Measurements from ENCODE around the gene ECE2. TPM values are rescaled to one million over a fixed set of nuclear protein-coding genes. Genes with fewer than 3 reads are reported as not detected.

ECE2 gene
- total RNA-seq, 1 donor: not detected

DNA sequence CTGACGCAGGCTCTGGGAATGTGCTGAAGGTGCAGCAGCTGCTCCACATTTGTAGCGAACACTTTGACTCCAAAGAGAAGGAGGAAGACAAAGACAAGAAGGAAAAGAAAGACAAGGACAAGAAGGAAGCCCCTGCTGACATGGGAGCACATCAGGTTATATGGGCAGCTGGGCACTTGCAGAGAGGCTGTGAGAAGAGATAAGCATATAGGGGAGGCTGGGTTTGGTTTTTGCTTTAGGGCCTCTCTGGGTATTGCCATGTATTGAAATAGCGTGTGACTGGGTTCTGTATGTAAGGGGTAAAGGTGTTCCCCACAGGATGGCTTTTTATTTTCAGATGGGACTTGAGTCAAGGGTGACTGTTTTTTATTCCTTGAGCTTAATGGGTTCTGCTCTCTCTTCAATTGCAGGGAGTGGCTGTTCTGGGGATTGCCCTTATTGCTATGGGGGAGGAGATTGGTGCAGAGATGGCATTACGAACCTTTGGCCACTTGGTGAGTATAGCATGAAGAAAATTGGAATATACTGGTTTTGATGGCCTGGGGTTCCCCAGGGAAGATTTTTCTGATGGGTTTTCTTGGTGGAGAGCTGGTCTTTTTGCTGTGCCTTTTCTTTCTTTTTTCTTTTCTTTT lies 30.6 kb downstream of the ECE2 start:
- DNase-seq (ENCODE audit: low read depth in 2 of 3, low spot score in 2 of 3): no peak

DNA sequence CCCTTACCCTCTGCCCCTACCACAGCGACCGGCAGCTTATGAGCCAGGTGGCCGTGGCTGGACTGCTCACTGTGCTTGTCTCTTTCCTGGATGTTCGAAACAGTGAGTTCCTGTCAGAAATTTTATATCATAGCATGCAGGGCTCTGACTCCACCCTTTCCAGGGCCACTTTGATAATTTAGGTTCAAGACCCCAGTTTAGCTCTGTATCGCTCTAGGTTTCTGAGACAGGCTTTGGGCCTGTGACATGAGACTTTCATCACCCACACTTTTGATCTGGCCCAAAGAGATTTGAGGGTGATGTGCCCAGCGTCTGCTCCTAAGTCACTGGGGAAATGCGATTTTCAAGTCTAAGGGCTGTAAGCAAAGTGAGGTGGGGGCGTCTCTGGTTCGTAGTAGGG lies 32.1 kb downstream of the ECE2 start:
- DNase-seq (ENCODE audit: low read depth in 2 of 3, low spot score in 2 of 3): no peak

DNA sequence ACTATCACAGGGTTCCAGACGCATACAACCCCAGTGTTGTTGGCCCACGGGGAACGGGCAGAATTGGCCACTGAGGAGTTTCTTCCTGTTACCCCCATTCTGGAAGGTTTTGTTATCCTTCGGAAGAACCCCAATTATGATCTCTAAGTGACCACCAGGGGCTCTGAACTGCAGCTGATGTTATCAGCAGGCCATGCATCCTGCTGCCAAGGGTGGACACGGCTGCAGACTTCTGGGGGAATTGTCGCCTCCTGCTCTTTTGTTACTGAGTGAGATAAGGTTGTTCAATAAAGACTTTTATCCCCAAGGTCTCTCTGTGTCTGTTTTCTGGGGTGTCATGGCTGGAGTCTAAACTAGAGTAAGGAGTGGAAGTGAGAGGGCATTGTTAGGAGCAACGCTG lies 32.9 kb downstream of the ECE2 start:
- DNase-seq (ENCODE audit: low read depth in 2 of 3, low spot score in 2 of 3): no peak

DNA sequence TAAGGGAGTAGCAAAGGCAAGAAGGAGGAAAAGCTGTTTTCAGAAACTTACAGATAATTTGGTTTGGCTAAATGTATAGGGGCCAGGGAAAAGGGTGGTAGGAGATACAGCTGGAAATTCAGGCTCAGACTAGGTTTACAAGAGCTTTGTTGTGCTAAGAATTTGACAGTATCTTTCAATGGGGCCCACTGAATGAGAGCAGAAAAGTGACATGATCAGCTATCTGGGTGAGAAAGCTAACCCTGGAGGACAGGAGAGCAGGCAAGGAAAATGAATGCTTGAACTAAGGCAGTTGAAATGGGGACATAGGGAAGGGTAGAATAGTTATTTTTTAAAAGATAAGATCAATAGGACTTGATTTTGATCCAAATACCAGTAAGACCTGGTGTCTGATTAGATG lies 35.8 kb downstream of the ECE2 start:
- no peak for DNase-seq (ENCODE audit: low read depth in 2 of 3, low spot score in 2 of 3)

DNA sequence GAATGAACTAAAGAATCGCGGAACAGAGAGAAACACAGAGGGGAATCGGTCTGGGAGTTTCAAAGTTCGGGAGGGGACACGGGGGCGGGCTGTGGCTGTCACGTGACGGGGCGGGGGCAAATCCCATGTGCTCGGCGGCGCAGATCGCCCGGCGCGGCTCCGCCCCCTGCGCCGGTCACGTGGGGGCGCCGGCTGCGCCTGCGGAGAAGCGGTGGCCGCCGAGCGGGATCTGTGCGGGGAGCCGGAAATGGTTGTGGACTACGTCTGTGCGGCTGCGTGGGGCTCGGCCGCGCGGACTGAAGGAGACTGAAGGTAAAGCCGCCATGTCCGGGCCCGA lies 38.5 kb downstream of the ECE2 start, which contains the start of gene EIF4G1:
EIF4G1 (plus strand) TSS at position 244 of the 337 bp plus-strand sequence. CDS start 1,191 bp downstream, outside the sequence.
- peak; percentile 86 to 95 (median 93) for DNase-seq (ENCODE audit: low read depth in 2 of 3, low spot score in 2 of 3)

DNA sequence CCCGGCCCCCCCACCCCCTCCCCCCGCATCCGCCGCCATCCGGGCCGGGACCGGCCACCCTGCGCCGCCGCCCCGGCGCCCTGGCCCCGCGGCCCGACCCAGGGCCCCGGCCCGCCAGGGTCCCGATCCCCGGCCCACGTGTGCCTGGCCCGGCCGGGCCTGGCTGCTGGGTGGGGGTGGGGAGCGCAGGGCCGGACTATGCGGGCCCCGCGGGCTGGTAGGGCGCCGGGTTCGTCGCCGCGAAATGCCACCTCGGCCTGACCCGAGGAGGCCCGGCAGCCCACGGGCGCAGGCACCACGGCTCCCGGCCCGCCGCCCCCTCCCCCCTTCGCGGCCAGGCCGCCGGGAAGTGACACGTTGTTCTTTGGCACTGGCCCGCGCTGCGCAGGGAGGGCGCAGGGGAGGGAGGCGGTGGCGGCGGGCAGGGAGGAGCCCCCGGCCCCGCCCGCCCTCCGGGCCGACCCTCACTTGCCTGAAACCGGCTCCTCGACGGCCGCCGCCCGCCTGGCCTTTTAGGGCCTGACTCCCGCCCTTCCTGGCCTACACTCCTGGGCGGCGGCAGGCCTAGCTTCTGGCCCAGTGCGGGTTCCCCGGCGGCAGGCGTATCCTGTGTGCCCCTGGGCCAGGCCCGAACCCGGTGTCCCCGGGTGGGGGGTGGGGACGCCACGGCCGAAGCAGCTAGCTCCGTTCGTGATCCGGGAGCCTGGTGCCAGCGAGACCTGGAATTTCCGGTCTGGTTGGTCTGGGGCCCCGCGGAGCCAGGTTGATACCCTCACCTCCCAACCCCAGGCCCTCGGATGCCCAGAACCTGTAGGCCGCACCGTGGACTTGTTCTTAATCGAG lies 39.1 kb downstream of the ECE2 start:
- peak; percentile 49 to 90 (median 84) for DNase-seq (ENCODE audit: low read depth in 2 of 3, low spot score in 2 of 3)

DNA sequence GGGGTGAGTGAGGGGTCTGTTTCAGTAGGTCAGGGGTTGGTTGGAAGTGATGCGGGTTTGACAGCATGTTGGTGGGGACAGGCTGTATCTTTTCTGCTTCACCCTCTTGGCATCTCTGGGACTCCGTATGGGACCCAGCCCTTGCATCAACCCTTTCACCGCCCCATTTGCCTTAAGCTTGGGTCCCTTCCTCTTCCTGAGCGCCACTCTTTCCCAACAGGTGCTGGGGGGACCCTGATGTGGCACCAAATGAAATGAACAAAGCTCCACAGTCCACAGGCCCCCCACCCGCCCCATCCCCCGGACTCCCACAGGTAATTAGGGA lies 39.7 kb downstream of the ECE2 start:
- DNase-seq (ENCODE audit: low read depth in 2 of 3, low spot score in 2 of 3): no peak

DNA sequence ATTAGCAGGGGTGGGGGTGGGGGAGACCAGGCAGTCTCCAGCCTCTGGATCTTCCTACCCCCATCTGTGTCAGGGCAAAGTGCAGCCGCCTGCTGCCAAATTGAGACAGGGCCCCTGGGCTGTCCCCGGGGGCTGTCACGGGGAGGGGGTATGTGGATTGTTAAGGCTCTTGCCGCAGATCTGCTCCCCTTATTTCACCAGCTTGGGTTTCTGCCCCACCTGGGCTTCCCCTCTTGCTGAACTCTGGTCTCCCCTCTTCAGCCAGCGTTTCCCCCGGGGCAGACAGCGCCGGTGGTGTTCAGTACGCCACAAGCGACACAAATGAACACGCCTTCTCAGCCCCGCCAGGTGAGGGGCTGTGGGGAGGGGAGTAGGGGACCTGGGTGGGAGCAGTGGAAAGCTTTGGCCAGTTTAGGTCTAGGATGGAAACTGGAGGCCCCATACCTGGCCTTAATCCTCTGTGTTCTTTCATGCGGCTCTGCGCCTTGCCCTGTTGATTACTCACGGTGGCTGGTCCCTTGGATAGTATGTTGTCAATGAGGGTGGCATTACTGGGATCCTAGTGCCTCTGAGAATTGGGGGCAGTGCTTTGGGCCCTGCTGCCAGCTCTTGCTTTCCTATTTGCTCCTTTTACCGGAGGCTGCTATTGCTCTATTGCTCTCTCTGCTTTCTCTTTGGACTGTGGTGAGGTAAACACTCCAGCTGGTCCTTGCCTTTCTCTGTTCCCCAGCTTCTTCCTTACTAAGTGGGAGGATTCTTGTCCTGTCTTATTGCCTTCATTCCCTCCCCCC lies 40.2 kb downstream of the ECE2 start:
- DNase-seq (ENCODE audit: low read depth in 2 of 3, low spot score in 2 of 3): no peak

DNA sequence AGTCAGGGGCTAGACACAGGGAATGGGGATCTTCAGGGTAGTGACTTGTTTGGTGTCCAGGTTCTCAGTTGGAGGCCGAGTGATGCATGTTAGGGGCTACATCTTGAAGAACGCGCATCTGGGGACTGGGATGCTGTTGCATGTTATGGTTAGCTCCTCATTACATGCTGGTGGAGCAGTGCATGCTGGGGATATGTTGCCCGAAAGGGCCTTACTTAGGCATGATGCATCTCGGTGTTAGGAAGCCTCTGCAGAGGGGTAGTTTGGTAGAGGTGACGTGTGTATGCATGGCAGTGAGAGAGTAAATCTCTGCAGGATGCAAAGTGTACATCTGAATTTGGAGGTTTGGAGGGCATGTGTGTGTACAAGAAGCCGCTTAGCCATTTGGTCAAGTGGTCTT lies 41.0 kb downstream of the ECE2 start:
- DNase-seq (ENCODE audit: low read depth in 2 of 3, low spot score in 2 of 3): no peak

DNA sequence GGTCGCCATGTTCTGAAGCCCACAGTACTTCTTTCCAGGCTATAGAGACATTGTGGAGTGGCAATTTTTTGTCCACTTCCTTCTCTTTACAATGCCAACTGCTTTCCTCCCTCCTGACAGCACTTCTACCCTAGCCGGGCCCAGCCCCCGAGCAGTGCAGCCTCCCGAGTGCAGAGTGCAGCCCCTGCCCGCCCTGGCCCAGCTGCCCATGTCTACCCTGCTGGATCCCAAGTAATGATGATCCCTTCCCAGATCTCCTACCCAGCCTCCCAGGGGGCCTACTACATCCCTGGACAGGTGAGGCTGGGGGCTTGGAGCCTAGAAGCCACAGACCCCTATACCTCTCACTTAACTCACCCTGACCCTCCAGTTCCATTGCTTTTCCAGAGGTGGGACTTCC lies 41.4 kb downstream of the ECE2 start:
- no peak for DNase-seq (ENCODE audit: low read depth in 2 of 3, low spot score in 2 of 3)

DNA sequence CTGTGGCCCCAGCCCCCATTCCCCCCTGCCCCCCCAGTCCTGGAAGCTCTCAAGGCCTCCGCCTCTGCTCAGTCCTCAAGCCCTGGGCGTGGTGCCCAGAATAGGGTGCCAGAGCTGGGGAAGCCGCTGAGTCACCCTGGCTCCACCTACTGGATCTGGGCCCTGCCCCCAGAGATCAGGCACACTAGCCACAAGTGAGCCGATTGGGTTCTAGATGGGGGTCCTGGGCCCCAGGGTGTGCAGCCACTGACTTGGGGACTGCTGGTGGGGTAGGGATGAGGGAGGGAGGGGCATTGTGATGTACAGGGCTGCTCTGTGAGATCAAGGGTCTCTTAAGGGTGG lies 44.3 kb downstream of the ECE2 start:
- DNase-seq (ENCODE audit: low read depth in 2 of 3, low spot score in 2 of 3): peak in 2 of 3 donors; percentile 83 to 89

DNA sequence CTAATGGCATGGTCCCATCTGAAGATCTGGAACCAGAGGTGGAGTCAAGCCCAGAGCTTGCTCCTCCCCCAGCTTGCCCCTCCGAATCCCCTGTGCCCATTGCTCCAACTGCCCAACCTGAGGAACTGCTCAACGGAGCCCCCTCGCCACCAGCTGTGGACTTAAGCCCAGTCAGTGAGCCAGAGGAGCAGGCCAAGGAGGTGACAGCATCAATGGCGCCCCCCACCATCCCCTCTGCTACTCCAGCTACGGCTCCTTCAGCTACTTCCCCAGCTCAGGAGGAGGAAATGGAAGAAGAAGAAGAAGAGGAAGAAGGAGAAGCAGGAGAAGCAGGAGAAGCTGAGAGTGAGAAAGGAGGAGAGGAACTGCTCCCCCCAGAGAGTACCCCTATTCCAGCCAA lies 45.8 kb downstream of the ECE2 start:
- no peak for DNase-seq (ENCODE audit: low read depth in 2 of 3, low spot score in 2 of 3)

DNA sequence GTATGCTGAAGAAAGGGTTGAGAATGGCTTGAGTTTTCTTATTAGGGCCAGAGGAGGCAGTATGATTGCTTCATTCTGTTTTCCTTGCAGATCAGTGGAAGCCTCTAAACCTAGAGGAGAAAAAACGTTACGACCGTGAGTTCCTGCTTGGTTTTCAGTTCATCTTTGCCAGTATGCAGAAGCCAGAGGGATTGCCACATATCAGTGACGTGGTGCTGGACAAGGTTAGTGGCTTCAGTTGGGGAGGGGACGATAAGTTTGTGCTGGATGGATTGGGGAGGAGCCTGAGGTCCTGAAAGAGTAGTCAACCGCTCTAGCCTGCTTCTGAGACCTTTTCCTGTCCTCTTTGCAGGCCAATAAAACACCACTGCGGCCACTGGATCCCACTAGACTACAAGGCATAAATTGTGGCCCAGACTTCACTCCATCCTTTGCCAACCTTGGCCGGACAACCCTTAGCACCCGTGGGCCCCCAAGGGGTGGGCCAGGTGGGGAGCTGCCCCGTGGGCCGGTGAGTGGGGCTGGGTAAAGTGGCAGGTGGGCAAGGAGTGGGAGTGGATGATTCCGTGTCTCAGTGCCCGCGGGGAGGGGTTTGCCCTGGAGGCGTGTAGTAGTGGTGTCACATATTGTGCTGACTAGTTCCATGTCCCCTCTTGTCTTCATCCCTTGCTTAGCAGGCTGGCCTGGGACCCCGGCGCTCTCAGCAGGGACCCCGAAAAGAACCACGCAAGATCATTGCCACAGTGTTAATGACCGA lies 47.1 kb downstream of the ECE2 start:
- no peak for DNase-seq (ENCODE audit: low read depth in 2 of 3, low spot score in 2 of 3)

DNA sequence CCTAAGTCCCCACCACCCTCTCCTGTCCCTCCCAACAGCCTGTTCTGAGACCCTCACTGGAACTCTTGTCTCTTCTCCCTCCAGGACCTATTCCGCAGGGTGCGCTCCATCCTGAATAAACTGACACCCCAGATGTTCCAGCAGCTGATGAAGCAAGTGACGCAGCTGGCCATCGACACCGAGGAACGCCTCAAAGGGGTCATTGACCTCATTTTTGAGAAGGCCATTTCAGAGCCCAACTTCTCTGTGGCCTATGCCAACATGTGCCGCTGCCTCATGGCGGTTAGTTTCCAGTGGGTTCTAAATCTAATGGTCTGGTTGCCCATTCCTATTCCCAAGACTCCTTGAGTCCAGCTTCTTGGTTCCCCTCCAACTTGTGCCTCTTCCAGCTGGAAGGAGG lies 47.9 kb downstream of the ECE2 start:
- DNase-seq (ENCODE audit: low read depth in 2 of 3, low spot score in 2 of 3): no peak

DNA sequence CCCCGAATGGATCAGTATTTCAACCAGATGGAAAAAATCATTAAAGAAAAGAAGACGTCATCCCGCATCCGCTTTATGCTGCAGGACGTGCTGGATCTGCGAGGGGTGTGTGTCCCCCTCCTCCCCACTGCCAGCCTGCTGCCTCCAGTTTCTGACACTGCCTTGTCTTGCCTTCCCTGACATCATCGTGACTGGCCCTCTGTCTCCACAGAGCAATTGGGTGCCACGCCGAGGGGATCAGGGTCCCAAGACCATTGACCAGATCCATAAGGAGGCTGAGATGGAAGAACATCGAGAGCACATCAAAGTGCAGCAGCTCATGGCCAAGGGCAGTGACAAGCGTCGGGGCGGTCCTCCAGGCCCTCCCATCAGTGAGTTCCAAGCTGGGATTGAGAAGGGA lies 49.4 kb downstream of the ECE2 start:
- DNase-seq (ENCODE audit: low read depth in 2 of 3, low spot score in 2 of 3): no peak

DNA sequence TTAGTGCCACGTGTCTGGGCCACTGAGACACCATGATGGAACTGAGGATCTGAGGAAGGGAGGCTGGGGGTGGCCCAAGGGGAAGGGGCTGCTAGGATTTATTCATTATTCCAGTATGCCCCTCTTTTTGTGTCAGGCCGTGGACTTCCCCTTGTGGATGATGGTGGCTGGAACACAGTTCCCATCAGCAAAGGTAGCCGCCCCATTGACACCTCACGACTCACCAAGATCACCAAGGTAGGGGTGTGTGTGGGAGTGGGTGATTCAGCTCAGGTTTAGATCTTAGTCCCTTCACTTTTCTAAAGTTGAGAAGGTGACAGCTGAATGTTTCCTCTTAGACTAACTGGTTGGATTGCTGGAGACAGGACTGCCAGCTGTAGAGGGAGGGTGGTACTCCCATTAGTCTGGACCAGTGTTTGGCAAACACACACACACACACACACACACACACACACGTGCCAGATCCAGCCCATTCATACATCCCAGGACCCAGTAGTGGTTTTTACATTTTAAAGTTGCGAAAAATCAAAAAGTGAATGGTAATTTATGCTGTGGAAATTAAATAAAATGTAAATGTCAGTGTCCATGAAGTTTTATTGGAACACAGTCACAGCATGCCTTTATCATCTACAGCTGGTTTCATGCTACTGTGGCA lies 50.0 kb downstream of the ECE2 start:
- no peak for DNase-seq (ENCODE audit: low read depth in 2 of 3, low spot score in 2 of 3)

DNA sequence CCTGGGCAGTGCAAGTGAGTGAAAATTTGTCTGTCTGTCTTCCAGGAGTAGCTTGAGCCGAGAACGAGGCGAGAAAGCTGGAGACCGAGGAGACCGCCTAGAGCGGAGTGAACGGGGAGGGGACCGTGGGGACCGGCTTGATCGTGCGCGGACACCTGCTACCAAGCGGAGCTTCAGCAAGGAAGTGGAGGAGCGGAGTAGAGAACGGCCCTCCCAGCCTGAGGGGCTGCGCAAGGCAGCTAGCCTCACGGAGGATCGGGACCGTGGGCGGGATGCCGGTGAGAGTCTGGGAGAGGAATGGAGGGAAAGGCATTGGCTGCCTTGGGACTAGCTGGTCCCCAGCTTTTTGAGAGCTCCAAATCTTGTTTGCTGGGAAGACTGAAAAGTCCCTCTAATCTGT lies 51.3 kb downstream of the ECE2 start:
- no peak for DNase-seq (ENCODE audit: low read depth in 2 of 3, low spot score in 2 of 3)

DNA sequence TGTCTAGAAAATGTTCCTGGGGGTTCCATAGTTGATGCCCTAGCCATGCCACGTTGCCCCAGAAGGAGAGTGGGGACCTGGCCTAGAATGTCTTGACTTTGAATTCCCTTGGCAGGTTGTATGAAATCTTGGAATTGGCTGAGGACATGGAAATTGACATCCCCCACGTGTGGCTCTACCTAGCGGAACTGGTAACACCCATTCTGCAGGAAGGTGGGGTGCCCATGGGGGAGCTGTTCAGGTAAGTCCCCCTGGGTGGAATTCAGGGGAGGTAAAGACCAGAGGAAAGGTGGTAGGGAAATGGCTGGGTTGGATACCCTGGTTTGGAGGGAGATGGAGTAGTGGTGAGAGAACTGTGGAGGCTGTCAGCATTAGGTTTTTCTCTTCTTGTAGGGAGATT lies 52.7 kb downstream of the ECE2 start:
- DNase-seq (ENCODE audit: low read depth in 2 of 3, low spot score in 2 of 3): no peak

DNA sequence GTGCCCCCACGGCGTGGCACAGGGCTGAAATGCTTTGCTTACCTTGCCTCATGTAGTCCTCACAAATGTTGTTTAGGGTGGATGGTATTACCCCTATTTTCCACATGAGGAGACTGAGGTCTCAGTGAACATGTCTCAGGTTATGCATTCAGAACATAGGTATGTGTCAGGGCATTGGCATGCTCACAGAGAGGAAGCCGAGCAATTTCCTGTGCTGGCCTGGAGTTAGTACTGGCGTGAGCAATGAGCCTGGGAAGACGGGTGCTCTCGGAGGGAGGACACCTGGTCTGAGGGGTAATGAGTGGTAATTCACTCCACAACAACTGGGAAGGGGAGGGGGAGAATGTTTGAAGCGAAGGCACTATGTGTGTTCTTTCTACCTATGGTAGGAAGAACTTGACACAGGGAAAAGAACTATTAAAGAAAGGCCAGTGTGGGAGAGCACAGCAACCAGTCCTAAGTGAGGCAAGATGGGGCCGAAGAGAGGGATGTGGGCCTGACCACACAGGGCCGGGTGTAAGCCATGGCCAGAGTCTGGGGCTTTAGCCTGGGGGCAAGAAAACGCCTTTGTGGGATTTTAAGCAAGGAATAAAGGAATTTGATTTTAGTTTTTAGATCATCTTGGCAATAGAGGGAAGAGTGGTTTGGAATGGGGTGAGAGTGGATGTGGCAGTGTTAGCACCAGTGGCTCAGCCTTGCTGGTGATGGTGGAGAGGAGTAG lies 56.7 kb downstream of the ECE2 start:
- no peak for DNase-seq (ENCODE audit: low read depth in 2 of 3, low spot score in 2 of 3)

DNA sequence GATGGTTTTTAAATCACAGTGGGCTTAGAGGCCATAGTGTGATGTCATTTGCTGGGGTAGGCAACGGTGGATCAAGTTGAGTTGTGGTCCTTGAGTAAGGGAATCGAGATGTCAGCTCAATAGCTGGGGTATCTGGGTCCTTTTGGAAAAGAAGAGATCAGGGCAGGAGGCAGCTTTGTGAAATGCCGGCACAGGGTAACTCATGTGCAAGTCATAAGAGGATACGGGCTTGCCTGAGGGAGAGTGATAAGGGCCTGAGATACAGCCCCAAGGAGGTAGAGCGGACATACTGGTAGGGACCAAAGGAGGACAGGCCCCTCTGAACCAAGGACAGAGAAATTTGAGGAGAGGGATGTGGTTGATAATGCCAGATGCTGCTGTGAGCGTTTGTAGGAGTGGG lies 57.4 kb downstream of the ECE2 start:
- no peak for DNase-seq (ENCODE audit: low read depth in 2 of 3, low spot score in 2 of 3)
